HepG2 (cell line): Measurements from ENCODE around the gene OSBPL5. TPM values are rescaled to one million over a fixed set of nuclear protein-coding genes. Genes with fewer than 3 reads are reported as not detected.
"Not testable (repeated sequence)": the region's sequence is repeated elsewhere in the genome, so short reads cannot be mapped to it uniquely, and the experiment has no call there.

ENCODE experiments used
- ATAC-seq: fragments of 200-7000 bp; cut with Tn5 transposase; 3 replicates; pipeline ENCODE4 v1.9.1; 2020; ENCODE audit warnings: mild to moderate bottlenecking, moderate library complexity
- BruUV-seq: library from RNA; stranded (reverse); fragments of 400-500 nt; replicated peaks from 2 replicates; lab custom pipeline; 2021; lab: Mats Ljungman, UMichigan
- CTCF ChIA-PET: fragments of 300-600 bp; formaldehyde crosslinking; extraction: SDS; loops from one replicate; lab custom pipeline; 2021; ENCODE audit warnings: low total read pairs, inconsistent platforms, low intra/inter-chr PET ratio; lab: Yijun Ruan, JAX
- POLR2A ChIA-PET: fragments of 350-600 bp; sonication (Branson Sonifier 250); formaldehyde crosslinking; loops from one replicate; lab custom pipeline; 2020; ENCODE audit warnings: antibody characterized with exemption, inconsistent platforms; lab: Yijun Ruan, JAX
- DNase-seq: peaks from one replicate; pipeline ENCODE4 v3.0.0-alpha.2; 2015; ENCODE audit warnings: low spot score
- FAIRE-seq: peaks from 3 replicates; lab custom pipeline; 2011; peaks lifted over from hg19 to GRCh38; lab: Jason Lieb, UNC
- H2AFZ ChIP-seq: one replicate; pipeline ENCODE4 v1.6.1; 2011; ENCODE audit warnings: low read length, inconsistent platforms
- H3K27ac ChIP-seq: fragments of 300-600 bp; 3 replicates; pipeline ENCODE4 v1.8.0; 2011; ENCODE audit warnings: mixed run types, mild to moderate bottlenecking, mixed read lengths, low read length, inconsistent platforms; ENCODE audit not compliant: insufficient read depth; ENCODE audit errors: extremely low read length
- H3K27me3 ChIP-seq, 2 experiments: fragments of 200-600 bp in 1 of 2; 2 replicates in 1 of 2; 3 replicates in 1 of 2; pipeline versions ENCODE4 v1.6.0 to v1.8.0; 2011; ENCODE audit warnings: low read length in 2 of 2, mild to moderate bottlenecking in 2 of 2, moderate library complexity in 2 of 2, inconsistent platforms in 1 of 2; ENCODE audit not compliant: insufficient read depth in 2 of 2, control insufficient read depth in 1 of 2
- H3K36me3 ChIP-seq, 2 experiments: fragments of 200-600 bp in 1 of 2; replicated peaks in 1 of 2; 2 replicates in 1 of 2; 3 replicates in 1 of 2; pipeline versions ENCODE4 v1.5.1 to v1.8.0; 2011; ENCODE audit warnings: low read length in 2 of 2, inconsistent platforms in 1 of 2; ENCODE audit not compliant: insufficient read depth in 2 of 2, control insufficient read depth in 1 of 2
- H3K4me1 ChIP-seq: 2 replicates; pipeline ENCODE4 v1.5.1; 2012; ENCODE audit warnings: low read length, inconsistent platforms; ENCODE audit not compliant: insufficient read depth
- H3K4me2 ChIP-seq: 2 replicates; pipeline ENCODE4 v1.6.0; 2011; ENCODE audit warnings: low read depth, low read length, inconsistent platforms
- H3K4me3 ChIP-seq, 3 experiments: fragments of 200-600 bp in 1 of 3; sonication (generic), shearing (Covaris generic) in 1 of 3; replicated peaks in 1 of 3; 2 replicates each; pipeline ENCODE4 v1.5.1; 2011 to 2016; ENCODE audit warnings: low read length in 3 of 3, inconsistent platforms in 2 of 3, low read depth in 2 of 3, mild to moderate bottlenecking in 2 of 3, control low read depth in 1 of 3, mixed read lengths in 1 of 3; ENCODE audit not compliant: insufficient read depth in 1 of 3
- H3K79me2 ChIP-seq: one replicate; pipeline ENCODE4 v1.6.1; 2011; ENCODE audit warnings: low read length, inconsistent platforms; ENCODE audit not compliant: insufficient read depth
- H3K9ac ChIP-seq: 2 replicates; pipeline ENCODE4 v1.6.0; 2011; ENCODE audit warnings: mild to moderate bottlenecking, low read depth, low read length, inconsistent platforms; ENCODE audit not compliant: insufficient read depth
- H3K9me3 ChIP-seq: 2 replicates; pipeline ENCODE4 v1.5.1; 2012; ENCODE audit warnings: mild to moderate bottlenecking, low read length
- H4K20me1 ChIP-seq: 2 replicates; pipeline ENCODE4 v1.6.0; 2011; ENCODE audit warnings: inconsistent platforms, mild to moderate bottlenecking, low read length, moderate library complexity; ENCODE audit not compliant: insufficient read depth
- PBX2 ChIP-seq: IDR thresholded peaks from 2 replicates; pipeline ENCODE4 v1.6.1; 2016; ENCODE audit warnings: control low read depth
- SRSF9 ChIP-seq: fragments of 200-400 bp; formaldehyde crosslinking; IDR thresholded peaks from 2 replicates; pipeline ENCODE4 v1.6.1; 2018; ENCODE audit warnings: borderline replicate concordance, mild to moderate bottlenecking, low read depth, low read length; ENCODE audit not compliant: insufficient read depth, poor library complexity, severe bottlenecking
- THYN1 ChIP-seq: sonication (generic); formaldehyde crosslinking; IDR thresholded peaks from 2 replicates; pipeline ENCODE4 v1.8.1; 2023; ENCODE audit warnings: low read depth, mild to moderate bottlenecking, moderate library complexity, missing genetic modification reagents, borderline replicate concordance
- ZFP1 ChIP-seq: IDR thresholded peaks from 2 replicates; pipeline ENCODE4 v1.6.1; 2016
- ZNF331 ChIP-seq: sonication (generic); formaldehyde crosslinking; IDR thresholded peaks from 2 replicates; pipeline ENCODE4 v1.4.0; 2020; ENCODE audit warnings: missing genetic modification reagents
- ZNF501 ChIP-seq: sonication (generic); formaldehyde crosslinking; IDR thresholded peaks from 2 replicates; pipeline ENCODE4 v1.5.1; 2020; ENCODE audit warnings: mild to moderate bottlenecking, moderate library complexity, missing genetic modification reagents
- ZNF549 ChIP-seq: sonication (generic); formaldehyde crosslinking; IDR thresholded peaks from 2 replicates; pipeline ENCODE4 v1.5.0; 2020; ENCODE audit warnings: missing genetic modification reagents
- WGBS: methylation state at CpG from one replicate; pipeline ENCODE4 v1.1.6; 2017; ENCODE audit warnings: low lambda C conversion rate; 5-methylcytosine and 5-hydroxymethylcytosine counted together
- in situ Hi-C: cut with HindIII; loops from 2 replicates; pipeline ENCODE4 v1.10.0; 2017; ENCODE audit warnings: low pct_unique_long_range_greater_than_20kb; ENCODE audit not compliant: extremely low pct_ligation_motif_present
- intact Hi-C: fragments of 100-400 bp; cut with micrococcal nuclease; formaldehyde crosslinking; loops from one replicate; pipeline ENCODE4 v1.10.0; 2022; ENCODE audit not compliant: unreplicated experiment
- polyA plus RNA-seq, 8 experiments: library from polyadenylated mRNA; depleted of rRNA in 3 of 8; stranded (reverse) in 7 of 8; unstranded in 1 of 8; fragments of >200 nt; fragmentation: Illumina TruSeq in 4 of 8; extraction: Trizol in 4 of 8; gene quantifications; 2 replicates each; pipeline versions ENCODE4 v1.2.1 to v1.2.3, GENCODE V29; 2011 to 2016; ENCODE audit warnings: low read depth in 4 of 8, missing spikeins in 1 of 8, mixed read lengths in 1 of 8; ENCODE audit not compliant: insufficient read depth in 1 of 8
- total RNA-seq, 5 experiments: library from RNA; depleted of rRNA; stranded (reverse); fragments of >200 nt; fragmentation: Illumina TruSeq; extraction: Trizol; gene quantifications; 2 replicates each; pipeline ENCODE4 v1.2.3, GENCODE V29; 2016; ENCODE audit warnings: low read depth in 1 of 5

OSBPL5 gene
- total and polyA plus RNA-seq, 2 of the 13 experiments (the other 11 are each of a cell fraction or from before 2014, with no cell fraction given): not detected

- intact Hi-C loops (loop anchor here (10.0 kb wide), 1 partner anchor 99 kb away; the partner anchor contains the start of gene MRGPRG), in situ Hi-C loops (no loop called here)
- POLR2A ChIA-PET: no interaction called here
- no peak for DNase-seq
- no TSS peak for BruUV-seq
- FAIRE-seq: no peak
- peaks cover 17% of the 10 kb centered on the region for H3K9me3 ChIP-seq
- H3K4me3 ChIP-seq: no peak overlapping the region
- TF ChIP-seq SRSF9 (no peak), THYN1 (no peak), ZNF501 (CRISPR knock-in tag) (no peak), ZNF331 (CRISPR knock-in tag) (no peak), ZFP1 (CRISPR knock-in tag) (no peak), PBX2 (no peak), ZNF549 (CRISPR knock-in tag) (no peak)
- no peak for ATAC-seq
- H3K4me2 ChIP-seq: no peak overlapping the region
- no peak overlapping the region for H3K9ac ChIP-seq
- peaks cover 0 to 5% of the 10 kb centered on the region in 2 experiments; a peak in 1 of 5 replicates for H3K27me3 ChIP-seq
- H3K27ac ChIP-seq: no peak overlapping the region
- H3K36me3 ChIP-seq: no peaks in the 10 kb centered on the region
- H4K20me1 ChIP-seq: no peaks in the 10 kb centered on the region
- CTCF ChIA-PET: no interaction called here
- WGBS: 3% methylated on average over 3 of the region's 3 CpGs
- no peaks in the 10 kb centered on the region for H3K4me1 ChIP-seq
- H2AFZ ChIP-seq: no peak overlapping the region
- H3K79me2 ChIP-seq: no peaks in the 10 kb centered on the region
These were observed 49.8 kb downstream of the OSBPL5 start for GRCh38 chr11:3115321-3115720.

DNA sequence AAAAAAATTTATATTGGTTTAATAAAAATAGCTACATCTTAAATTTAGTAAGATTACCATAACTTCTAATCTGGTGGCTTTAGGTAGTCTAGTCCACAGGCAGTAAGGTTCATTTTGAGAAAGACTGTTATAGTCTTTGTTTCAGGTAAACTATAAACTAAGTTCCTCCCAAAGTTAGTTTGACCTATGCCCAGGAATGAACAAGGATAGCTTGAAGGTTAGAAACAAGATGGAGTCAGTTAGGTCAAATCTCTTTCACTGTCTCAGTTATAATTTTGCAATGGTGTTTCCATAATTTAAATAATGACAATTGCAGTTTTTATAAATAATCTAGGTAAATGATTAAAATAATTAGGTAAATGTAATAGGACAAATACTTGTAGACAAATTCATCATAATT is 51.4 kb downstream of the OSBPL5 start:
- H3K4me1 ChIP-seq, FAIRE-seq, H3K4me3 ChIP-seq, H4K20me1 ChIP-seq, H3K36me3 ChIP-seq, H3K79me2 ChIP-seq, H3K4me2 ChIP-seq, DNase-seq, H3K9ac ChIP-seq, H3K27me3 ChIP-seq, BruUV-seq, ATAC-seq, CTCF ChIA-PET, H3K27ac ChIP-seq, POLR2A ChIA-PET, H2AFZ ChIP-seq, in situ Hi-C loops: not testable (repeated sequence)
- intact Hi-C loops: loop anchor here (10.0 kb wide), 1 partner anchor 101 kb away; the partner anchor contains the start of gene MRGPRG
- H3K9me3 ChIP-seq: peaks cover 17% of the 10 kb centered on the region
